Measurements from ENCODE around the gene SOBP.

DNA sequence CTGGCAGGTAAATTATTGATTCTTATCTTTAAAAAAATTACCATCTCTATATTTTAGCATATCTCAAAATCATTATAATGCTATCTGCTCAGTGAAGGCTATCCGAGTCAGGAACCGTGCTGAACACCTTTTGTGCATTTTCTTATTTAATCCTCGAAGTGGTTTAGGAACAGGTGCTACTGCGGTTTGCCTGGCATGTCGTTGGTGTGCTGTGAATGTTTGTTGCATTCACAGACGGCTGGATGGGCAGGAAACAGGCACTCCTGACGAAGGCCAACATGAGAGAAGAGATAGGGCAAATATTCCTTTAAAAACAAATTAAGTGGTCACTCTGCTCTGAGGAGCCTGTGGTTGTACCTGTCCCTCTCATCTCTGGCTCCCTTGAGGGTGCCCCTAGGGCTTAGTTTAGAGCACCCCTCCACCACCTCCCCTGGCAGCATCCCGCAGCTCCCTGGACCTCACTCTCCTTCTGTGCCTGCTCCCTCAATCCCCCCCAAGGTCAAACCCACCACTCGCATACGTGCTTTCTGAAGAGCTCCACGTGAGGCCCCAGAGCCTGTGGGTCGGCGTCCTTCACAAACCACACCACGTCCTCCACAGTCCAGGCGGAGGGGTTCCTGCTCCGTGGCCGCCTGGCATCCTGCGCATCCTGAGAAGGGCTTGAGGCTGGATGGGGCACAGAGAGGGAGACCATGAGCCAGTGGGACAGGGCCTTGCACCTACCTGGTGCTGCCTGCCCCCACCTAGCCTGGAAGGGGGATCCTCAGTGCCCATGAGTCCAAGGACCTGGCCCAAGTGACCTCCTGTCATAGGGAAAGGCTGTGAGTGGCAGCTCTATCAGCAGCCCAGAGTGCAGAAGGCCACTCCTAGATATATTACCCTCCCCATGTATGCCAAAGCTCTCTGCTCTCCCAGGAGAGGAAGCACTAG lies 217.7 kb downstream of the SOBP start:
- TF ChIP-seq ZBTB21 (CRISPR knock-in tag; IDR thresholded peaks at IDR 0.05; ENCODE audit: borderline replicate concordance) (no peak), PRRX2 (CRISPR knock-in tag; IDR thresholded peaks at IDR 0.05) (no peak)
- TF ChIP-seq, protein P1, sequence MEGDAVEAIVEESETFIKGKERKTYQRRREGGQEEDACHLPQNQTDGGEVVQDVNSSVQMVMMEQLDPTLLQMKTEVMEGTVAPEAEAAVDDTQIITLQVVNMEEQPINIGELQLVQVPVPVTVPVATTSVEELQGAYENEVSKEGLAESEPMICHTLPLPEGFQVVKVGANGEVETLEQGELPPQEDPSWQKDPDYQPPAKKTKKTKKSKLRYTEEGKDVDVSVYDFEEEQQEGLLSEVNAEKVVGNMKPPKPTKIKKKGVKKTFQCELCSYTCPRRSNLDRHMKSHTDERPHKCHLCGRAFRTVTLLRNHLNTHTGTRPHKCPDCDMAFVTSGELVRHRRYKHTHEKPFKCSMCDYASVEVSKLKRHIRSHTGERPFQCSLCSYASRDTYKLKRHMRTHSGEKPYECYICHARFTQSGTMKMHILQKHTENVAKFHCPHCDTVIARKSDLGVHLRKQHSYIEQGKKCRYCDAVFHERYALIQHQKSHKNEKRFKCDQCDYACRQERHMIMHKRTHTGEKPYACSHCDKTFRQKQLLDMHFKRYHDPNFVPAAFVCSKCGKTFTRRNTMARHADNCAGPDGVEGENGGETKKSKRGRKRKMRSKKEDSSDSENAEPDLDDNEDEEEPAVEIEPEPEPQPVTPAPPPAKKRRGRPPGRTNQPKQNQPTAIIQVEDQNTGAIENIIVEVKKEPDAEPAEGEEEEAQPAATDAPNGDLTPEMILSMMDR (IDR thresholded peaks at IDR 0.05): no peak
- TF ChIP-seq, protein P2, sequence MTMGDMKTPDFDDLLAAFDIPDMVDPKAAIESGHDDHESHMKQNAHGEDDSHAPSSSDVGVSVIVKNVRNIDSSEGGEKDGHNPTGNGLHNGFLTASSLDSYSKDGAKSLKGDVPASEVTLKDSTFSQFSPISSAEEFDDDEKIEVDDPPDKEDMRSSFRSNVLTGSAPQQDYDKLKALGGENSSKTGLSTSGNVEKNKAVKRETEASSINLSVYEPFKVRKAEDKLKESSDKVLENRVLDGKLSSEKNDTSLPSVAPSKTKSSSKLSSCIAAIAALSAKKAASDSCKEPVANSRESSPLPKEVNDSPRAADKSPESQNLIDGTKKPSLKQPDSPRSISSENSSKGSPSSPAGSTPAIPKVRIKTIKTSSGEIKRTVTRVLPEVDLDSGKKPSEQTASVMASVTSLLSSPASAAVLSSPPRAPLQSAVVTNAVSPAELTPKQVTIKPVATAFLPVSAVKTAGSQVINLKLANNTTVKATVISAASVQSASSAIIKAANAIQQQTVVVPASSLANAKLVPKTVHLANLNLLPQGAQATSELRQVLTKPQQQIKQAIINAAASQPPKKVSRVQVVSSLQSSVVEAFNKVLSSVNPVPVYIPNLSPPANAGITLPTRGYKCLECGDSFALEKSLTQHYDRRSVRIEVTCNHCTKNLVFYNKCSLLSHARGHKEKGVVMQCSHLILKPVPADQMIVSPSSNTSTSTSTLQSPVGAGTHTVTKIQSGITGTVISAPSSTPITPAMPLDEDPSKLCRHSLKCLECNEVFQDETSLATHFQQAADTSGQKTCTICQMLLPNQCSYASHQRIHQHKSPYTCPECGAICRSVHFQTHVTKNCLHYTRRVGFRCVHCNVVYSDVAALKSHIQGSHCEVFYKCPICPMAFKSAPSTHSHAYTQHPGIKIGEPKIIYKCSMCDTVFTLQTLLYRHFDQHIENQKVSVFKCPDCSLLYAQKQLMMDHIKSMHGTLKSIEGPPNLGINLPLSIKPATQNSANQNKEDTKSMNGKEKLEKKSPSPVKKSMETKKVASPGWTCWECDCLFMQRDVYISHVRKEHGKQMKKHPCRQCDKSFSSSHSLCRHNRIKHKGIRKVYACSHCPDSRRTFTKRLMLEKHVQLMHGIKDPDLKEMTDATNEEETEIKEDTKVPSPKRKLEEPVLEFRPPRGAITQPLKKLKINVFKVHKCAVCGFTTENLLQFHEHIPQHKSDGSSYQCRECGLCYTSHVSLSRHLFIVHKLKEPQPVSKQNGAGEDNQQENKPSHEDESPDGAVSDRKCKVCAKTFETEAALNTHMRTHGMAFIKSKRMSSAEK (CRISPR knock-in tag; IDR thresholded peaks at IDR 0.05; ENCODE audit: borderline replicate concordance): no peak
- TF ChIP-seq, protein P3, sequence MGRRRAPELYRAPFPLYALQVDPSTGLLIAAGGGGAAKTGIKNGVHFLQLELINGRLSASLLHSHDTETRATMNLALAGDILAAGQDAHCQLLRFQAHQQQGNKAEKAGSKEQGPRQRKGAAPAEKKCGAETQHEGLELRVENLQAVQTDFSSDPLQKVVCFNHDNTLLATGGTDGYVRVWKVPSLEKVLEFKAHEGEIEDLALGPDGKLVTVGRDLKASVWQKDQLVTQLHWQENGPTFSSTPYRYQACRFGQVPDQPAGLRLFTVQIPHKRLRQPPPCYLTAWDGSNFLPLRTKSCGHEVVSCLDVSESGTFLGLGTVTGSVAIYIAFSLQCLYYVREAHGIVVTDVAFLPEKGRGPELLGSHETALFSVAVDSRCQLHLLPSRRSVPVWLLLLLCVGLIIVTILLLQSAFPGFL (CRISPR knock-in tag; IDR thresholded peaks at IDR 0.05; ENCODE audit: borderline replicate concordance): no peak
- TF ChIP-seq, protein P4, sequence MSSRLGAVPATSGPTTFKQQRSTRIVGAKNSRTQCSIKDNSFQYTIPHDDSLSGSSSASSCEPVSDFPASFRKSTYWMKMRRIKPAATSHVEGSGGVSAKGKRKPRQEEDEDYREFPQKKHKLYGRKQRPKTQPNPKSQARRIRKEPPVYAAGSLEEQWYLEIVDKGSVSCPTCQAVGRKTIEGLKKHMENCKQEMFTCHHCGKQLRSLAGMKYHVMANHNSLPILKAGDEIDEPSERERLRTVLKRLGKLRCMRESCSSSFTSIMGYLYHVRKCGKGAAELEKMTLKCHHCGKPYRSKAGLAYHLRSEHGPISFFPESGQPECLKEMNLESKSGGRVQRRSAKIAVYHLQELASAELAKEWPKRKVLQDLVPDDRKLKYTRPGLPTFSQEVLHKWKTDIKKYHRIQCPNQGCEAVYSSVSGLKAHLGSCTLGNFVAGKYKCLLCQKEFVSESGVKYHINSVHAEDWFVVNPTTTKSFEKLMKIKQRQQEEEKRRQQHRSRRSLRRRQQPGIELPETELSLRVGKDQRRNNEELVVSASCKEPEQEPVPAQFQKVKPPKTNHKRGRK (CRISPR knock-in tag; IDR thresholded peaks at IDR 0.05; ENCODE audit: borderline replicate concordance): no peak
- TF ChIP-seq, protein P5, sequence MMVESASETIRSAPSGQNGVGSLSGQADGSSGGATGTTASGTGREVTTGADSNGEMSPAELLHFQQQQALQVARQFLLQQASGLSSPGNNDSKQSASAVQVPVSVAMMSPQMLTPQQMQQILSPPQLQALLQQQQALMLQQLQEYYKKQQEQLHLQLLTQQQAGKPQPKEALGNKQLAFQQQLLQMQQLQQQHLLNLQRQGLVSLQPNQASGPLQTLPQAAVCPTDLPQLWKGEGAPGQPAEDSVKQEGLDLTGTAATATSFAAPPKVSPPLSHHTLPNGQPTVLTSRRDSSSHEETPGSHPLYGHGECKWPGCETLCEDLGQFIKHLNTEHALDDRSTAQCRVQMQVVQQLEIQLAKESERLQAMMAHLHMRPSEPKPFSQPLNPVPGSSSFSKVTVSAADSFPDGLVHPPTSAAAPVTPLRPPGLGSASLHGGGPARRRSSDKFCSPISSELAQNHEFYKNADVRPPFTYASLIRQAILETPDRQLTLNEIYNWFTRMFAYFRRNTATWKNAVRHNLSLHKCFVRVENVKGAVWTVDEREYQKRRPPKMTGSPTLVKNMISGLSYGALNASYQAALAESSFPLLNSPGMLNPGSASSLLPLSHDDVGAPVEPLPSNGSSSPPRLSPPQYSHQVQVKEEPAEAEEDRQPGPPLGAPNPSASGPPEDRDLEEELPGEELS (CRISPR knock-in tag; IDR thresholded peaks at IDR 0.05): no peak

All from WTC11 (cell line).